Keratinocyte (primary cell): ENCODE measurements around the gene RALGAPA2.

Source experiments
- EZH2 ChIP-seq: IDR thresholded peaks from one replicate; pipeline ENCODE4 v1.6.1; 2012; ENCODE audit warnings: inconsistent platforms, mild to moderate bottlenecking, low read length, moderate library complexity
- TF ChIP-seq, protein P1 (sequence below), 3 experiments: IDR thresholded peaks in 1 of 3; conservative IDR thresholded peaks in 1 of 3; optimal IDR thresholded peaks in 1 of 3; 2 replicates in 2 of 3; 3 replicates in 1 of 3; pipeline versions ENCODE3 to v1.5.1; 2011; ENCODE audit warnings: low read length in 3 of 3, mild to moderate bottlenecking in 3 of 3, moderate library complexity in 2 of 3, control low read depth in 1 of 3, inconsistent platforms in 1 of 3; ENCODE audit not compliant: insufficient read depth in 2 of 3; ENCODE audit errors: extremely low read depth in 1 of 3

- TF ChIP-seq, protein P1, sequence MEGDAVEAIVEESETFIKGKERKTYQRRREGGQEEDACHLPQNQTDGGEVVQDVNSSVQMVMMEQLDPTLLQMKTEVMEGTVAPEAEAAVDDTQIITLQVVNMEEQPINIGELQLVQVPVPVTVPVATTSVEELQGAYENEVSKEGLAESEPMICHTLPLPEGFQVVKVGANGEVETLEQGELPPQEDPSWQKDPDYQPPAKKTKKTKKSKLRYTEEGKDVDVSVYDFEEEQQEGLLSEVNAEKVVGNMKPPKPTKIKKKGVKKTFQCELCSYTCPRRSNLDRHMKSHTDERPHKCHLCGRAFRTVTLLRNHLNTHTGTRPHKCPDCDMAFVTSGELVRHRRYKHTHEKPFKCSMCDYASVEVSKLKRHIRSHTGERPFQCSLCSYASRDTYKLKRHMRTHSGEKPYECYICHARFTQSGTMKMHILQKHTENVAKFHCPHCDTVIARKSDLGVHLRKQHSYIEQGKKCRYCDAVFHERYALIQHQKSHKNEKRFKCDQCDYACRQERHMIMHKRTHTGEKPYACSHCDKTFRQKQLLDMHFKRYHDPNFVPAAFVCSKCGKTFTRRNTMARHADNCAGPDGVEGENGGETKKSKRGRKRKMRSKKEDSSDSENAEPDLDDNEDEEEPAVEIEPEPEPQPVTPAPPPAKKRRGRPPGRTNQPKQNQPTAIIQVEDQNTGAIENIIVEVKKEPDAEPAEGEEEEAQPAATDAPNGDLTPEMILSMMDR (optimal IDR thresholded peaks at IDR 0.05 in 1 of 3, IDR thresholded peaks at IDR 0.05 in 1 of 3, conservative IDR thresholded peaks at IDR 0.05 in 1 of 3; ENCODE audit: extremely low read depth in 1 of 3, insufficient read depth in 2 of 3, low read length in 3 of 3) = no peak
- no peak for TF ChIP-seq EZH2
Measured at GRCh38 chr20:20405623-20406022, 306.8 kb downstream of the RALGAPA2 start.
